Activated CD4-positive, CD25-positive, alpha-beta regulatory T cell treated with anti-CD3 and anti-CD28 coated beads, Interleukin-2, amount 50 U/mL, for 24 hours (primary cell): ENCODE data around the gene ACOT13.
"Not testable (repeated sequence)": the region's sequence is repeated elsewhere in the genome, so short reads cannot be mapped to it uniquely, and the experiment has no call there.

ENCODE experiments used
- ATAC-seq, 2 donors: fragments of 150-1000 bp; cut with Tn5 transposase; one replicate each; pipeline ENCODE4 v1.10.0; 2021; ENCODE audit warnings: mild to moderate bottlenecking in 1 of 2, moderate library complexity in 1 of 2

ACOT13 gene

DNA sequence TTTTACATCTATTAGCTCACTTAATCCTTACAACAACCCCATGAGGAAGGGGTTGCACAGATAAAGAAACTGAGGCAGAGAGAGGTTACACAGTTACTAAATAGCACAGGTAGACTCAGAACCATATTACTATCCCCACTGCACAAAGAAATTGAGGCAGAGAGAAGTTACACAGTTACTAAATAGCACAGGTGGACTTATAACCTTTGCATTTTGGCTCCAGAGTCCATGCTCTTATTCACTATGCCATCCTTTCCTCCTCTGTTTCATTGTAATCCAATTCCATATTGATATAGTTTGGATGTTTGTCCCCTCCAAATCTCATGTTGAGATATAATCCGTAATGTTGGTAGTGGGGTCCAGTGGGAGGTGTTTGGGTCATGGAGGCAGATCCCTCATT lies 3.7 kb upstream of the ACOT13 start:
- ATAC-seq, result no peak

DNA sequence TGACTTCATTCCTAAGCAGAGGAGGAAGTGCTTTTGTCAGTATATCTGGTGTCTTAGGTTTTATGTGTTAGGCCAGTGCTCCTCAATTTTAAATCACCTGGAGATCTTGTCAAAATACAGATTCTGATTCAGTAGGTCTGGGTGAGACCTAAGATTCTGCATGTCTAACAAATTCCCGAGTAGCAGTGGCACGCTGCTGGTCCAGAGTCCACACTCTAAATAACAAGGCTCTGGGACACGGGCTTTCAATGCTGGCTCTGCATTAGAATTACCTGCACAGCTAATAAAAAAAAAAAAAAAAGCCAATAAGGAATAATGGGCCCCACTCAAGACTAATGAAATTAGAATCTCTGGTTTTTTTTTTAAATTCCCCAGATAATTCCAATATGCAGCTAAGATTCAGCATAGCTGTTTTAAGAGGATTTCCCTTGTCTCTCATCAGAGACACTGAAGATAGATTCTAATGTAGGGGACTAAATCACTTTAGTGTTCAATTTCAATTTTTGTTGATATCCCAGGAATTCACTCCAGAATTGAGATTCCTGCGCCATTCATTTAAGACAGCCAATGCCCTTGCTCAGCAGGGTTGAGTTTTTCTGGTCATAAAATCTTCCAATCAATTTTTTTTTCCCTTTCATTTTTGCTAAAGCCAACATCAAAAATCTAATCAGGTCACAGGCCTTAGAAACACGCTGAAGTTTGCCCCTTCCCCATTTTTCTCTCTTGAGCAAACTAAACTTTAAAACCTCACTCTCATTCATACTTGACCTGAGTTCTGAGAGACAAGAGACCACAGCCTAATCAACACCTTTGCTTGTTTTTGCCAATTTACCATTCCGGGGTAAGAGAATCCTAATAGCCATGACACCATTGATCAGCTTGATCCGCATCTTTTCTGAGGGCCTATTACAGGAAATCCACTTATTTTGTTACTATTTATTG lies 2.6 kb upstream of the ACOT13 start:
- ATAC-seq, result no peak

DNA sequence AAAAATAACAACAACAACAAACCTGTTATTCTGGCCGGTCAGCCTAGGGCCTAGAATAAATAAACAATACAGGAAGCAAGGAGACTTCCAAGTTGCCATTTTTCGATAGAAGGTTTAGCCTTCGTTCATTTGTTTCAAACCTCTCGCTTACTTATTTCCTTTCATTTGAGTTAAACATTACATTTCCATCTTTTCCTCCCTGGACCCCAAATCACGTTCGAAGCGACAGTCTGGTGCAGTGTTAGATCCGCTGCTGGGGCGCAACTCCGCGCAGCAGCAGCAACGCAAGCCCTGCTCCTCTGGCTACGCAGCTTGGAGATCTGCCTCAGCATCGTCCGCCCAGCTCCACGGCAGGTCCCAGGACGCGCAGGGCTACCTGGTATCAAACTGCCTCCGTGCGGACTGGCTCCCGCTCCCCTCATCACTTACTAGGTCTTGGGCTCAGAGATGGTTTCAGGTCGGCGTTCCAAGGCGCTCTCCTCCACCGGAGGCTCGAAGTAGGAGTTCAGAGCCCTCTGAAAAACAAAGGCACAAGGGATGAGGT lies 708 bp upstream of the ACOT13 start:
- ATAC-seq, result peak; percentile 30 to 38

DNA sequence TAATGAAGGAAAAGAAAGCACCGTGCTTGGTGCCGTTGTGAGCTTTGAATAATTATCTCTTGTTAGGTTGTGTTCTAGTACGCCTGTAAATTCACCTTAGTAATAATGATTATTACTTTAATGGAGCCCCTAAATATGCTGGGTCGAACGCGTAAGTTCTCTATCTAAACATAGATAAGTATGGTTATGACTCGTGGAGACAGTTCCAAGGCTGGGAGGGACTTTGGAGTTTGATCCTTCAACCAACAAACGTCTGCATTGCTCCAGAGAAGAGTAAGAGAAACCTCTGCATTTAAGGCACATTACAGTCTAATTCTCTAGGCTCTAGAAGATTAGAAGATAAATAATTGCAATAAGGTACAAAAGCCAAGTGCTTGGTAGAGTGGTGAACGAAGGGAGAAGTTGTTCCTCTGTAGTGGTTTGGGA lies 514 bp downstream of the ACOT13 start:
- ATAC-seq, result no peak

DNA sequence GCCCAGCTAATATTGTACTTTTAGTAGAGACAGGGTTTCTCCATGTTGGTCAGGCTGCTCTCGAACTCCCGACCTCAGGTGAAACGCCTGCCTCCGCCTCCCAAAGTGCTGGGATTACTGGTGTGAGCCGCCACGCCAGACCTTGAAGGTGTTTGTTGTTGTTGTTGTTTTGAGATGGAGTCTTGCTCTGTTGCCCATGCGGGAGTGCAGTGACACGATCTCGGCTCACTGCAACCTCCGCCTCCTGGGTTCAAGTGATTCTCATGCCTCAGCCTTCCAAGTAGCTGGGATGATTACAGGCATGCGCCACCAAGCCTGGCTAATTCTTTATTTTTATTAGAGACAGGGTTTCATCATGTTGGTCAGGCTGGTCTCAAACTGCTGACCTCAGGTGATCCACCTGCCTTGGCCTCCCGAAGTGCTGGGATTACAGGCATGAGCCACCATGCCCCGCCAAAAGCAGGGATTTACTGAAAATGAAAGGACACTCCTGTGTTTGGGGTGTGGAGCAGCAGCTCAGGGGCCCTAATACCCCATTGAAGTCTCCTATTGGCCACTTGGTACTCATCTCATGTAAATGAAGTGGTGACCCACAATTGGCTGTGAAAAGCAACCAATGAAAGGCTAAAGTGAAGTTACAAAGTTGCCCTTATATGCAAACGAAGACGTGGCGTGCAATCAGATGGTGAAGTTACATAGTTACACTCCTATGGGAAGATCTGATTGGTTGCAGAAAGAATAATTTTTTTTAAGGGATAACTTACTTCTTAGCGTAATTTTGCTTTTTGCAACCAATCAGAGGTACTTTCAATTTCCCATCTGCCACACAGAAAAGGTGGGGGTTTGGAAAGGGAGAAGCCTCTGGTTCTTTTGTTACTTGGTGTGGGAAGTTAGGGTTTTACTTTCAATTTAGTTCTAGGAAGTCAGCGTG lies 1.5 kb downstream of the ACOT13 start:
- not testable (repeated sequence) for ATAC-seq

DNA sequence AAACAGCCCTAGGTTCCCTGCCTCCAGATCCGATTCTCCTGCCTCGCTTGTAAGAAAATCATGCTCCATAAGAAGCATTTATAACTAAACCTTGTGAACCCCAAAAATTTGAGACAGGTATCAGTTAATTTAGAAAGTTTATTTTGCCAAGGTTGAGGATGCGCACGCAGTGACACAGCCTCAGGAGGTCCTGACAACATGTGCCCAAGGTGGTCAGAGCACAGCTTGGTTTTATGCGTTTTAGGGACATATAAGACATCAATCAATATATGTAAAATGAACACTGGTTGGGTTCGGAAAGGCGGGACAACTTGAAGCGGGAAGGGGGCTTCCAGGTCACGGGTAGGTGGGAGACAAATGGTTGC lies 2.1 kb downstream of the ACOT13 start:
- no peak for ATAC-seq

DNA sequence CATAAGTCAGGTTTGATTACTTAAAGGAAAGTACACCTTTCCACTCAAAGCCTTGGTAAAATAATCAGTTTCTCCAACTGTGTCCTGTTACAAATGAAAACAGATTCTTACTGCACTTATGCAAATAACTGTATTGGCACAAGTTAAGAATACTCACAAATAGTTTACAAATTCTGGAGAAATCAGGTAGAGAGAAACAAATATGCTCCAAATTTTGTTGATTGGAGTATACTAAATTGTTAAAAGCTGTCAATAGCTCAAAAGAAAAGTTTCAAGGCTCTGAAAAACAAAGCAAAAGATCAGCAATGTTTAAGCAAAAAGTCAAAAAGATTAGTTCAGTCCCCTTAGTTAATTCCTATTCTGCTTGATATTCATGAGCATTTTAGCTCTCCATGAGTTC lies 3.6 kb downstream of the ACOT13 start:
- not testable (repeated sequence) for ATAC-seq

DNA sequence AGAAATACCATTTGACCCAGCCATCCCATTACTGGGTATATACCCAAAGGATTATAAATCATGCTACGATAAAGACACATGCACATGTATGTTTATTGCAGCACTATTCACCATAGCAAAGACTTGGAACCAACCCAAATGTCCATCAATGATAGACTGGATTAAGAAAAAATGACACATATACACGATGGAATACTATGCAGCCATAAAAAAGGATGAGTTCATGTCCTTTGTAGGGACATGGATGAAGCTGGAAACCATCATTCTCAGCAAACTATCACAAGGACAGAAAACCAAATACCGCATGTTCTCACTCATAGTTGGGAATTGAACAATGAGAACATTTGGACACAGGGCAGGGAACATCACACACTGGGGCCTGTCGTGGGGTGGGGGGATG lies 4.2 kb downstream of the ACOT13 start:
- not testable (repeated sequence) for ATAC-seq

DNA sequence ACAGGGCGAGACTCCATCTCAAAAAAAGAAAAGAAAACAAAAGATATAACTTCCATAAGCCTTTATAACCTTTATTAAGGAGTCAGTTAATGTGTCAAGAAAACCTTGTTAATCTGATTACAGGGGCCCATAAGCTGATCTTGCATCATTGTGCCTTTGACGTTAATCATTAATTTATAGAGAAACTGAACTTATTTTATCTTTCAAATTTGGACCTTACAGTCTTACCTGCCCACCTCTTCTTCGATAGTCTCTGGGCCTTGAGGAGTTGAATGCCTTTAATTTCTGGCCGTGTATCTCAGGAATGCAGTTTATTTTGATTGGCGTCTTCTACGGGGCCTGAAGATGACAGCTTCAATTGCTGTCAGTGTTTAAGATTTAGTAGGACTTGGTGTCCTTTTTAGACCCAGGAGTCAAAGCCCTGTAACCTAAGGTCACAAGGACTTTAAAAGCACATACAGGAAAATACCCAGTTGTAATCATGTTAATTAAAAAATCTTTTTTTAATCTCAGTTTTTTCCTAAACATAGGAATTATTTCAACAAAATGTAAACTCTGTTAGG lies 5.8 kb downstream of the ACOT13 start:
- ATAC-seq, result no peak

DNA sequence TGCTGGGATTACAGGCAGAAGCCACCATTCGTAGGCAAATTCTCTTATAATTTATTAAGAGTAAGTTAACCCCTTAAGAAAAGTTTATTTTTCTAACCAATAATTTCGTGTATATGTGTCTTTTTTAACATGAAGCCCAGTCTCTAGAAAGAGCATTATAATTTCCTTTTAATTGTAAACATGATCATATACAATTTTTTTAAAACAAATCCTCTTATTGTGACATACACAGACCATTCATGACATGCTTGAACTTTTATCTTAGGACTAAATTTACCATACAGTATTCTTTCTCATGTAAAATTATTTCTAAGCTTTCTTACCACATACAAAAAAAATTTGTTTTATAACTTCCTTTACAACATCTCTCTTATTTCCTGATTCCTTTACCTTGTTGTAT lies 6.7 kb downstream of the ACOT13 start:
- ATAC-seq, result no peak

DNA sequence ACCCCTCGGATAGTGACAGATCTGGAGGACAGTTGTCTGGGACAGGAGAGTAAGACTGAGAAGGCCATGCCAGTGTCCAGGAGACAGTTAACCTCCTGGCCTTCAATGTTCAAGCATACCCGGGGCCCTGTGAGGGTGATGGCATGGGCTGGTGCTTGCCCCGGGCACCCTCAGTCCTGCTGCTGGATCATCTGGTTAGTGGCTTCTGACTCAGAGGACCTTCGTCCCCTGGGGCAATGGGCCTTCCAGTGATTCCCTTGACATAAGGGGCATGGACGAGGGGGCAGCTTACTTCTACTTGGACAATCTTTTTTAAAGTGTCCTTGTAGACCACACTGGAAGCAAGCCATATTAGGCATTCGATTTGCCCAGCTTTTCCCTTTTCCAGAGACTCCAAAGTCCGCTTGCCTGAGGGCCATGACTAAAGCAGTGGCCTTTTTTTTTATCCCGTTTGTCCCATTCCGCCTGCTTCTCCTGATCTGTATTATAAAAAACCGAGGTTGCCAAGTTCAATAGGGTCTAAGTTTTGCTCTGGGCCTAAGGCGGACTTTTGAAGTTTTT lies 12.0 kb downstream of the ACOT13 start:
- not testable (repeated sequence) for ATAC-seq

DNA sequence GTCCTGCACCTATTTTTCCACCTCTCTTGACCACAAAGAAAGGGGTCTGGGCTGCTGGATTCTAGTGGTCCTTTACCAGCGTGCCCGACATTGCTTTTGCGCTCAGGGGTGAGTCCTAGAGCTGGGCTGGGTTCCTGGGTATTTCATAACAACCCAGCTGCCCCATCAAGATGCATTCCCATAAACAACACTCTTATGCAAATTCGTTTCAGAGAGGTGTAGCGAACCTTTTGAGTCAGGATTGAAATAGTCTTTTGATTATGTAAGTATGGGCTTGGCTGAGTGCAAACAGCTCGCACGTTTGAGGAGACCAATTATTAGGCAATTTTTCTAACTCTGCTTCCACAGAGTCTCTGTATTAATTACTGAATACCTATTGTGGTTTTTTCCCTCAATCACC lies 13.7 kb downstream of the ACOT13 start:
- ATAC-seq, result no peak

DNA sequence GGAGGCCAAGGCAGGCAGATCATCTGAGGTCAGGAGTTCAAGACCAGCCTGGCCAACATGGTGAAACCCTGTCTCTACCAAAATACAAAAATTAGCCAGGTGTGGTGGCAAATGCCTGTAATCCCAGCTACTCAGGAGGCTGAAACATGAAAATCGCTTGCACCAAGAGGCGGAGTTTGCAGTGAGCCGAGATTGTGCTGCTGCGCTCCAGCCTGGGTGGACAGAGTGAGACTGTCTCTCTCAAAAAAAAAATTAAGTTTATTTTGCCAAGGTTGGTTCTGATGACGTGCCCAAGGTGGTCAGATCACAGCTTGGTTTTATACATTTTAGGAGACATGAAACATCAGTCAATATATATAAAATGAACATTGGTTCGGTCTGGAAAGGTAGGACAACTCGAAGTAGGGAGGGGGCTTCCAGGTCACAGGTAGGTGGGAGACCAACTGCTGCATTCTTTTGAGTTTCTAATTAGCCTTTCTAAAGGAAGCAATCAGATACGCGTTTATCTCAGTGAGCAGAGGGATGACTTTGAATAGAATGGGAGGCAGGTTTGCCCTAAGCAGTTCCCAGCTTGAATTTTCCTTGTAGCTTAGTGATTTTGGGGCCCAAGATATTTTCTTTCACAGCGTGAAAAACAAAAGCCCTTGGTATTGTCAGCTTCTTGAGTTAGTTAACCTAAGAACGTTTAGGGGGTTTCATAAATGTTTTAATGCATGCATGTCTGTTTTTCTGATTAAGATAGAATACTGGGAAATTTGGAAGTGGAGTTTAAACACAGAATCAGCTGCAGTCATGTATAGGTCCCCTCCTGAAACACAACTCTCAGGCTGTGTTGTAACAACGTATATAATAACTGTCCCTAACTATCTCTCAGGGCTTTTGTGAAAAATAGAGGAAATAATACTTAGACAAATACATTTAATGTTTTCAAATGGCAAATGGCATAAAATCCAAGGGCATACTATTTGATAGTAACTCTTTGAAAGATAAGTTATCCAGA lies 16.7 kb downstream of the ACOT13 start:
- no peak for ATAC-seq

DNA sequence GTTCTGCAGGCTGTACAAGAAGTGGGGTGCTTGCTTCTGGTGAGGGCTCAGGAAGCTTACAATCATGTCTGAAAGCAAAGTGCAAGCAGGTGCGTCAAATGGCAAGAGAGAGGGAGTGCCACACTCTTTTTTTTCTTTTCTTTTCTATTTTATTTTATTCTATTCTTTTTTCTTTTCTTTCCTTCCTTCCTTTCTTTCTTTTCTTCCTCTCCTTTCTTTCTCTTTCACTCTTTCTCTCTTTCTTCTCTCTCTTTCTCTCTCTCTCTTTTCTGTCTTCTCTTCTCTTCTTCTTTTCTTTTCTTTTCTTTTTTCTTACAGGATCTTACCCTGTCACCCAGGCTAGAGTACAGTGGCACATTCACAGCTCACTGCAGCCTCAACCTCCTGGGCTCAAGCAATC lies 19.5 kb downstream of the ACOT13 start:
- ATAC-seq, result no peak

DNA sequence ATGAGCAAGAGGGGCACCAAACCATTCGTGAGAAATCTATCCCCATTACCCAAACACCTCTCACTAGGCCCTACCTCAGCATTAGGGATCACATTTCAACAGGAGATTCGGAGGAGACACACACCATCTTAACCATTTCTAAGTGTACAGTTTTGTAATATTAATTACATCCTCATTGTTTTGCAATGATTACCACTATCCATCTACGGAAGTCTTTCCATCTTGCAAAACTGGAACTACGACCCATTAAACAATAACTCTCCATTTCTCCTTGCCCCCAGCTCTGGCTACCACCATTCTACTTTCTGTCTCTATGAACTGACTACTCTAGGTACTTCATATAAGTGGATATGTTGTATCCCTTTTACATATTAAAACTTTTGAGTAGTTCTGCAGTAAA lies 20.1 kb downstream of the ACOT13 start:
- no peak for ATAC-seq

DNA sequence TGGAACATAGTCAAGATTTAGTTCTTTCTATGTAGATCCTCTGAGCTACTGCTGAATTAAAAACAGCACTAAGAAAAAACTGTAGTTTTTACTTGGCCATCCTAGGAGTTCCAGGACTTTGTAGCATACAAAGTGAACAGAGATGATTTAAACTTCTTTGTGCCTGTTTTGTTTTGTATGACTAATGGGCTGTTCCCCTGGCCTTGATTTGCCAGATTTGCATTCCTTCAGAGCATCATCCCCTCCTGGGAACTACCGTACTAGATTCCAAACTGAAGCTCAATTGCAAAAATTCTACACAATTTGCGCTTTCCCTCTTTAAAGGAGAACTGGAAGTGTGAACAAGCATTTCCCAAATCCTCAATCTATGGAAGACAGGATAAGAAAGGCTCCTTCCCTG lies 23.1 kb downstream of the ACOT13 start:
- ATAC-seq, result no peak

DNA sequence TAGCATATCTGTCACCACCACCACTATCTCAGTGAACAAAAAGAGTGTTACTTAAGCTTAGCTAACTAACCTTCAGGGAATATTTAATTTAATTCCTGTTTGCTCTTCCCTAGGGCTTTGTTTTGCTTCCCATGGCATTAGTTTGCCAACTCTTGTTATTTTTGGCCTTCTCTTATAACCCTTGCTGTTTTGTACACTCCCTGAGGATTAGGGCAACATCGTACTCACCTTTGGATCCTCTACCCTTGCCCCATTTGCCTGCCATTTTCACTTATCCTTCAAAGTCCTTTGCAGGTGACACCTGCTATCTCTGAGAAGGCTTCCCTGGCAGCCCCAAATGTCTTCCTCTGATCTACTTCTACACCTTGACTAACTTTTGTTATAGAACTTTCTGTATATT lies 23.7 kb downstream of the ACOT13 start:
- no peak for ATAC-seq

DNA sequence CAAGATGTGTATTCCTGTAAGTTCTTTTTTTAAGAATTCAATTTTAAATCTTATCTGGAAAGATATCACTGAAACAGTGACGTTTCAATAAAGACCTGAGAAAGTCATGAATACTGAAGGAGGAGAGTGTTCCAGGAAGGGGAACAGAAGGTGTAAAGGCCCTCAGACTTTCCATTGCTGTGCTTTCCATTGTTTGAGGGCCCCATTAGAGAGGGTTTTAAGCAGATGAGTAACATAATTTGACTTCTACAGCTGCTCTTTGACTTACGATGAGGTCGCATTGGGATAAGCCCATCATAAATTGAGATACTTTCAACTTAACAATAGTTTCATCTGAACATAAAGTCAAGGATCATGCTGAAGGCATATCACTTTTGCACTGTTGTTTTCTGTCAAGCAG lies 24.7 kb downstream of the ACOT13 start:
- ATAC-seq, result no peak

DNA sequence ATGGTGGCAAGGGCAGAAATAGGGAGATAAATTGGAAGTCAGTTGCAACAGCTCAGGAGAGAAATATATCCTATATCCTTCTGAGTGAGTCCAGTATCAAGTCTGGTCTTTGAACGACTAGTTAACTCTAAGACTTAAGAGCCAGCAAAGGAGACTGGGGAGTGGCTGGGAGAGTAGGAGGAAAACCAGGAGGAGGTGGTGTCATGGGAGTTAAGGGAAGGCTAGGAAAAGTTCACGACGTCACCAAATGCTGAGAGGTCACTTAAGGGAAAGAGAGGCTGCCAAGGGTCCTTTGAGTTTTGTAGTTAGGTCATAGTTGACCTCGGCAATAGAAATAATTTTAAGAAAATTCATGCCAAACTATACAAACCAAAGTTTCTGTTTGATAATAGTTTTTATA lies 25.1 kb downstream of the ACOT13 start:
- ATAC-seq, result no peak

DNA sequence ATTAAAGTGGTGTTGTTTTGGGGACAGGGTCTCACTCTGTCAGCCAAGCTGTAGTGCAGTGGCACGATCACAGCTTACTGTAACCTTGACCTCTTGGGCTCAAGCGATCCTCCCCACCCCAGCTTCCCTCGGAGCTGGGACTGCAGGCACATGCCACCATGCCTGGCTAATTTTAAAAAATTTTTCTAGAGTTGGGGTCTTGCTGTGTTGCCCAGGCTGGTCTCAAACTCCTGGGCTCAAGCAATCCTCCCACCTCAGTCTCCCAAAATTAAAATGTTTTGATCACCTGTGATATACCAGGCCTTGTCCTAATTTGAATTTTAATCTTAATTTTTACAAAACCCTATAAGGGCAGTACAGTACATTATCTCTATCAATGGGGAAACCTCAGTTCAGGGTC lies 25.5 kb downstream of the ACOT13 start:
- ATAC-seq, result no peak

DNA sequence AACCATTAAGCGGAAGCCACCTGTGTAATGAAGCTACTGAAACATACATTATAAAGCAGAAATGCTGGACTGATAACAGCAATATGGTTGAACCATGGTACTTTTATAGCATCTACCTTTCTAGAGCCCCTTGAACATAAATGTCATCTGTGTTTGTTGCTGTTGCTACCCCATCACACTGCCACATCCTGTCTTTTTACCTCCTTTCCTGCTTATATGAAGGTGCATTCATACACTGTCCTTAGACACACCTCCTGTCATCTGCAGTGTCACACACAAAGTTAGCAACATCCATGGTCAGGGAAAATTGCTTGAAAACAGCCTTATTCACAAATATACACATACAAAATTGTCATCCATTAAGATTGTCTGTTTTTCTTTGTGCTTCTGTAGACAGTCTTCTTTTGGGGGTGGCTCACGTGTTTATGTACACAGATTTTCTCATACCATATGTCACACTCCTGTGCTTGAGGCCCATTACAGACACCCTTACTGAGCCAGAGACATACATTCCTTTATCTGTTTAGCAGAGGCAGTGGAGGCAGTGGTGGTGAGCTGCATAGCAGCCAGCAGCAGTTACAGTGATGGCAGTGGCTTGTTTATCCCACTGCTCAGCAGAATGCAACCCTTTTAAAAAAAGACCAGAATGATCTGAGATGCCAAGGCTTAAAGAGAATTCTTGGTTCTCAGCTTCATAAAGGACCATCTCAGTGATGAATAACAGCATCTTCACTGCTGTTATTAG lies 26.1 kb downstream of the ACOT13 start:
- no peak for ATAC-seq
